Stomach smooth muscle (tissue), 2 donors: ENCODE results near the gene THRB.
"Not testable (repeated sequence)": the region's sequence is repeated elsewhere in the genome, so short reads cannot be mapped to it uniquely, and the experiment has no call there.

Source experiments
- H3K27ac ChIP-seq: one replicate; pipeline ENCODE4 v1.7.0; 2013; ENCODE audit warnings: mild to moderate bottlenecking, low read length, inconsistent platforms
- H3K27me3 ChIP-seq, 2 donors: one replicate each; pipeline ENCODE4 v1.7.0; 2013; ENCODE audit warnings: low read length in 2 of 2; ENCODE audit not compliant: insufficient read depth in 2 of 2, control insufficient read depth in 1 of 2
- H3K36me3 ChIP-seq, 2 donors: one replicate each; pipeline ENCODE4 v1.7.0; 2013; ENCODE audit warnings: low read length in 2 of 2; ENCODE audit not compliant: control insufficient read depth in 2 of 2, insufficient read depth in 2 of 2
- H3K4me1 ChIP-seq: one replicate; pipeline ENCODE4 v1.7.0; 2013; ENCODE audit warnings: low read length; ENCODE audit not compliant: control insufficient read depth, insufficient read depth
- H3K4me3 ChIP-seq, 2 donors: one replicate each; pipeline ENCODE4 v1.7.0; 2013; ENCODE audit warnings: low read length in 2 of 2
- H3K9ac ChIP-seq, 2 donors: one replicate each; pipeline ENCODE4 v1.7.0; 2013; ENCODE audit warnings: low read length in 2 of 2, mild to moderate bottlenecking in 1 of 2
- H3K9me3 ChIP-seq, 2 donors: one replicate each; pipeline ENCODE4 v1.7.0; 2013; ENCODE audit warnings: low read length in 2 of 2; ENCODE audit not compliant: control insufficient read depth in 2 of 2
- donor health status: healthy.
- donor health status: Pancreatic carcinoma.

THRB gene

DNA sequence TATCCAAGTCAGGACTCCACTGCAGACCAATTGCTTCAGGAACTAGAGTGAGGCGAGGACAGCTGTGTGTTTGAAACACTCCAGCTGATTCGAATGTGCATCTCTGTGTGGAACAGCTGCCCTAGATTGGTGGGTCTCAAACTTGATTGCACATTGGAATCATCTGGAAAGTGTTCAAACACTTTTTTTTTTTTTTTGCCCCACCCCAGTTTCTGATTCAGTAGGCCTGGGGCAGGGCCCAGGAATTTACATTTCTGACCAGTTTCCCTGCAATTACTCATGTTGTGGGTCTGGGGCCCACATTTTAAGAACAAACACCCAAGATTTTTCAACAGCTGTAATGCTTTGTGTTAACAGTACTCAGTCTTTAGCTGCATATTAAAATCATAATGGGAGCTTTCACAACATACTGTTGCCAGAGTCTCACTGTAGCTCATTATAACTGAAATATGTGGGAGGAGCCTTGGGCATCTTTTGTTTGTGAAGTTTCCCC lies 392.9 kb downstream of the THRB start:
- no peak overlapping the region for H3K27ac ChIP-seq
- no peak overlapping the region for H3K9ac ChIP-seq
- H3K9me3 ChIP-seq = no peaks in the 10 kb centered on the region
- H3K27me3 ChIP-seq = no peaks in the 10 kb centered on the region
- H3K36me3 ChIP-seq = no peaks in the 10 kb centered on the region
- H3K4me1 ChIP-seq = peaks cover 8% of the 10 kb centered on the region
- no peak overlapping the region for H3K4me3 ChIP-seq

DNA sequence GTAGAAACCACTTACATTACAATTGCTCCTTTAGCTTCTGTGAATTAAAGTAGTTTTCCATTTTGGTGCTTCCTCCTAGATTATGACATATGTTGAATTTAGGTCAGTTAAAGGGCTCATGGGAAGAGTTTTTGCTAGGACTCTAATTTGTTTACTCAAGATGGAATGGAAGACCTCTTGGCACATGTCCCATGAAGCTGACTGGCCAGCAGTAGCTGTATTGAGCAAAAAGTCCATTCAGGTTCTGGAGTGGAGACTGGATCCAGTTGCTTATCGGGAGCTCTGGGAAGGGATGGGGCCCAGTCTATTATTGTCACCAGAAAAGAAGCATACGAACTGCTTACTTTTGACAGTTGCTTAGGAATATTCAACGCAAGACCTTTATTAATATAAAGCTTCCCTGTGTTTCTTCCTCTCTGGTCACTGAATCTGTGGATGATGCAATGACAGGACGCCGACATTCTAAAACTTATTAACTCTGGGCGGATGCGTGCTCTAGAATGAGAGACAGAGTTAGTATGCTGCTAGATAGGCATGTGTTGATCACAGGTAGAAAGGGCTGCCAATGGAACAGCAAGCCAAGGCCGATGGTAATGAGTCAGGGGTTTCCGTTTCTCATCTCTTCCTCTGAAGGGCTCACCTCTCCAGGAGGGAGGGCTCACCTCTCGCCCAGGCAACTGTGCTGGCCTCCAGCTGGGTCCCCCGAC lies 393.8 kb downstream of the THRB start:
- Histone ChIP-seq H3K27me3 (no peaks in the 10 kb centered on the region), H3K9me3 (no peaks in the 10 kb centered on the region), H3K27ac (no peak overlapping the region), H3K4me1 (peaks cover 8% of the 10 kb centered on the region), H3K36me3 (no peaks in the 10 kb centered on the region), H3K4me3 (no peak overlapping the region), H3K9ac (no peak overlapping the region)

DNA sequence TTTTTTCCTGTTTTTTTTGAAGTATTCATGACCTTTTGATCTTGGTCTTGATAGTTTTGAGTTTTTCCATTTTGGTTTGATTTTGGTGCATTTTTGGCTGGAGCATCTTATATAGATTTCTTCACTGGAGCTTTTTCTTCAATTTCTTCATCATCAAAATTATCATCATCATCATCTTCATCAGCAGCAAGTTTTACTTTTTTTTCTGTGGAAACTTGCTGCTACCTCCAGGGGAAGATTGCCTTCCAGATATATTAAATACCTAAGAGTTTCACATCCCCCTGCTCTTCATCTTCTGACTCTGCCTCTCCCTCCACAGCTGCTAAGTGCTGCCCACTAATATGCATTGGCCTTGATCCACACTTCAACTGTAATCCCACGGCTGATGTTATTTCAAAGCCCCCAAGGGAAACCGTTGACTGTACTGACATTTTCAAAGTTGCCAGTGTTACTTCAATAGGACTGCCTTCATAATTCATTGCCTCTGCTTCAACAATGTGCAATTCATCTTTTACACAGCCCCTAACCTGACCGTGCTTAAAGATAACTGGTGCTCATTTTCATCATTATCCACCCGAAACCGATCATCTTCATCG lies 397.9 kb downstream of the THRB start:
- H3K27me3 ChIP-seq = no peaks in the 10 kb centered on the region
- H3K9ac ChIP-seq = no peak overlapping the region
- no peak overlapping the region for H3K27ac ChIP-seq
- peaks cover 8% of the 10 kb centered on the region for H3K4me1 ChIP-seq
- H3K9me3 ChIP-seq = no peaks in the 10 kb centered on the region
- H3K36me3 ChIP-seq = no peaks in the 10 kb centered on the region
- no peak overlapping the region for H3K4me3 ChIP-seq

DNA sequence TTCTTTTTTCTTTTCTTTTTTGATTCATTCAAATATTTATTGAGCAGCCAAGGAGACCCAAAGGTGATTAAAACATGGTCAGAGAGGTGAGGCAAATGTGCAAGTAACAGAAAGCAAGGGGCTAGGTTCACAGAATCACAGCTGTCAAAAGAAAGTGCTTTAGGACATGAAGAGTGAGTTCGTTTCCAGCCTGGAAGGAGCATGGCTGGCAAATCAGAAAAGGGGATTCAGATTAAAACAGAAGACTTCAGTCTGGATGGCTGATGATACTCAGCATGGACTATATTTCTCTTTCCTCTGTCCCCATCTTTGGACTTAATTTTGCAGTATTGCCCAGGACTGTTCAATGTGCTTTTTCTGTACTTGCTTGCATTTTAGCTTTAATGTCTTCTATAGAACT lies 398.4 kb downstream of the THRB start:
- Histone ChIP-seq H3K36me3 (no peaks in the 10 kb centered on the region), H3K9me3 (no peaks in the 10 kb centered on the region), H3K4me1 (peaks cover 8% of the 10 kb centered on the region), H3K4me3 (no peak overlapping the region), H3K27me3 (no peaks in the 10 kb centered on the region), H3K27ac (no peak overlapping the region), H3K9ac (no peak overlapping the region)

DNA sequence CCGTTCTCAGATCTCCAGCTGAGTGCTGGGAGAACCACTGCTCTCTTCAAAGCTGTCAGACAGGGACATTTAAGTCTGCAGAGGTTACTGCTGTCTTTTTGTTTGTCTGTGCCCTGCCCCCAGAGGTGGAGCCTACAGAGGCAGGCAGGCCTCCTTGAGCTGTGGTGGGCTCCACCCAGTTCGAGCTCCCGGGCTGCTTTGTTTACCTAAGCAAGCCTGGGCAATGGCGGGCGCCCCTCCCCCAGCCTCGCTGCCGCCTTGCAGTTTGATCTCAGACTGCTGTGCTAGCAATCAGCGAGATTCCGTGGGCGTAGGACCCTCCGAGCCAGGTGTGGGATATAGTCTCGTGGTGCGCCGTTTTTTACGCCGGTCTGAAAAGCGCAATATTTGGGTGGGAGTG lies 399.8 kb downstream of the THRB start:
- H3K4me3 ChIP-seq, H3K9me3 ChIP-seq, H3K4me1 ChIP-seq, H3K9ac ChIP-seq, H3K27ac ChIP-seq, H3K36me3 ChIP-seq, H3K27me3 ChIP-seq: not testable (repeated sequence)

DNA sequence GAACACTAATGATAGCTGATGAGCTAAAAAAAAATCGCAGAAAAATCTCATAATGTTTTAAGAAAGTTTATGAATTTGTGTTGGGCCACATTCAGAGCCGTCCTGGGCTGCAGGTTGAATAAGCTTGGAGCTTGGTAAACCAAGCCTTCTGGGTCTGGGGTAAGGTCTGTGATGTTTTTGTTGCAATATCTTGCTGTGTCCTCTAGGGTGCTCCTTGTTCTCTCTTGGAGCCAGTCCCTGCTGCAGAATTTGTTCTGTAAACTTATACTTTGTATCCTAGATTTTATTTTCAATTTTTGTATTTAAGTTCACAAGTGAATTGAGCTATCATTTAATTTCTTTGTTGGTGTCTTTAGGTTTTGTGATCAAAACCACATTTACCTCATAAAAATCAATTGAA lies 405.9 kb downstream of the THRB start:
- peaks cover 4% of the 10 kb centered on the region for H3K4me1 ChIP-seq
- H3K36me3 ChIP-seq = no peaks in the 10 kb centered on the region
- H3K27ac ChIP-seq = no peak overlapping the region
- no peaks in the 10 kb centered on the region for H3K9me3 ChIP-seq
- H3K4me3 ChIP-seq = no peak overlapping the region
- H3K27me3 ChIP-seq = no peaks in the 10 kb centered on the region
- H3K9ac ChIP-seq = no peak overlapping the region

DNA sequence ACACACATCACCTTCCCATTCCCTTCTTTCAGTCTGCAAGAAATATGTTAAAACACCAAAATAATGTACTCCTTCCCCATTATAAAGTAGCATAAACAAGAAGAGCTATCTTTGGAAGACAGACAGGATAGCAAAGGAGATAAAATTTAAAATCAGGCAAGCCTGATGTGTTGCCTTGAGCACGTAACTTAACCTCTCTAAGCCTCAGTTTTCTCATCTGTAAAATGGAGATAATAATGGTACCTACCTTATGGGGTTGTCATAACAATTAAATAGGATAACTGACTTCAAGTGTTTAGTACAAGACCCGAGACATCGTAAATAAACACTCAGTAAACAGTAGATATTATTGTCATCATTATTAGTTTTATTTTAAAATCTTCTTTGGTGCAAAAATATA lies 407.2 kb downstream of the THRB start:
- Histone ChIP-seq H3K4me3 (no peak overlapping the region), H3K27ac (no peak overlapping the region), H3K4me1 (peaks cover 4% of the 10 kb centered on the region), H3K27me3 (no peaks in the 10 kb centered on the region), H3K9me3 (no peaks in the 10 kb centered on the region), H3K36me3 (no peaks in the 10 kb centered on the region), H3K9ac (no peak overlapping the region)

DNA sequence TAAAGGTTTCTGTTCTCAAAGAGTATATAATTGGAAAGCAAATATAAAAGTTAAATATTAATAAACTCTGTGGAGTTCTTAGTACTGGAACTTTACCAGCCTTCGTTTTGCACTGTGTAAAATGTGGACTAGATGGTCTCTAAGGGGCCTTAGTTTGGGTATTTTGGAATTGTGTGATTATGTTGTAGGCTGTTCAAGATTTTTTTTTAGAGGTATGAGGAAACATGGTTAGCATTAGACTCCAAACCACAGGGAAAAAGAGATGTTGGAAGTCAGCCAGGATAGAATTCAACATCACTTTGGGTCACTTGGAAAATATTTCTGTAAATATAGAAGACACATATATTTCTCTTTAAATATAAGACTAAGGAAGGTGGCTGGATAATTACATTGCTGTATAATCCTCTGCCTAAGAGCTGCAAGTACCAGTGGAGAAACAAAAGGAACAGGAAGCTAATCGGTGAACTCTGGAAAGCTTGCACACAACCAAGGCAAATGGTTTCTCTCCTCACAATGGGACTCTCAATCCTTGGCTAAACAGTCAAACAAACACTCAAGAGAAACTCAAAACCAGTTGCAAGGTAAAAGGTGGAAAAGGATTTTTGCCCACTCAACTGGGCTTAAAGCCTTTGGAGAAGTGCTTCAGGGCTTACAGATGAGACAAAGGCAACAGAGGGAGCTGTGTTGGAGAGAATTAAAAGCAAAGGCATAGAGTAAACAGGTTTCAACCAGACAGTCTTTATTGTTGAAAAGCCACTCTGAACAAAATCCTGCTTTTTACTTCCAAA lies 407.8 kb downstream of the THRB start:
- Histone ChIP-seq H3K27ac (no peak overlapping the region), H3K9ac (no peak overlapping the region), H3K4me1 (peaks cover 4% of the 10 kb centered on the region), H3K36me3 (no peaks in the 10 kb centered on the region), H3K4me3 (no peak overlapping the region), H3K27me3 (no peaks in the 10 kb centered on the region), H3K9me3 (no peaks in the 10 kb centered on the region)

DNA sequence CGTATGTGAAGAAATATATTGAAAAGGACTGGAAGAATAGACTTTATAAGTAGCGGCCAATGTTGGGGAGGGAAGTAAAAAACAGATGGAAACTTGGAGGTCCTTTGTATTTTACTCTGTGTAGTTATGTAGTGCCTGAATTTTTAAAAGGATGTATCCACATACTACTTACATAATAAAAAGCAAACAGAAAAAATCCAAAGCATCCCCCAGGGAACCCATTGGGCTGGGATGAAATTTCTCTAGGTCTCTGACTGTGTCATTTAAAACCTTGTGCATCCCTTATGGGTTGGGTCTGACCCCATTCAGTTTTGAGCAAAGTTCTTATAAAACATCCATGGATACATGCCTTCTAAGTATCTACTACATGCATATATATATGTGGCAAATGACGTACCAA lies 408.4 kb downstream of the THRB start:
- H3K36me3 ChIP-seq = no peaks in the 10 kb centered on the region
- H3K9me3 ChIP-seq = no peaks in the 10 kb centered on the region
- H3K27ac ChIP-seq = no peak overlapping the region
- H3K27me3 ChIP-seq = no peaks in the 10 kb centered on the region
- H3K9ac ChIP-seq = no peak overlapping the region
- H3K4me1 ChIP-seq = peaks cover 4% of the 10 kb centered on the region
- no peak overlapping the region for H3K4me3 ChIP-seq

DNA sequence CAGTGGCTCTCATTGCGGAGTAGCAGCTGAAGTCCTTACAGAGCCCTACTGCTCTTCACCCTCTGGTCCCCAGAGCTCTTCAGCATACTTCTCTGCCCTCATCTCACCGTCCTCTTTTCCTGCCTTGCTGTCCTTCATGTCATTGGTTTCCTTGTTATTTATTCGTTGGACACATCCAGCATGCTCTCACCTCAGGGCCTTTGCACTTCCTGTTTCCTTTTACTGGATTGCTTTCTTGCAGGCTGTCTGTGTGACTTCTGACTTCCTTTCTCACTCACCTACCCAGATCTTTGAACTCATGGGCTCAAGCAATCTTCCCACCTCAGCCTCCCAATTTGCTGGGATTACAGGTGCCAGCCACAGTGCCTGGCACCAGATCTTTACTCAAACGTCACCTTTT lies 422.5 kb downstream of the THRB start:
- no peak overlapping the region for H3K9ac ChIP-seq
- no peaks in the 10 kb centered on the region for H3K36me3 ChIP-seq
- H3K27me3 ChIP-seq = no peaks in the 10 kb centered on the region
- H3K9me3 ChIP-seq = no peaks in the 10 kb centered on the region
- no peaks in the 10 kb centered on the region for H3K4me1 ChIP-seq
- no peak overlapping the region for H3K4me3 ChIP-seq
- H3K27ac ChIP-seq = no peak overlapping the region

DNA sequence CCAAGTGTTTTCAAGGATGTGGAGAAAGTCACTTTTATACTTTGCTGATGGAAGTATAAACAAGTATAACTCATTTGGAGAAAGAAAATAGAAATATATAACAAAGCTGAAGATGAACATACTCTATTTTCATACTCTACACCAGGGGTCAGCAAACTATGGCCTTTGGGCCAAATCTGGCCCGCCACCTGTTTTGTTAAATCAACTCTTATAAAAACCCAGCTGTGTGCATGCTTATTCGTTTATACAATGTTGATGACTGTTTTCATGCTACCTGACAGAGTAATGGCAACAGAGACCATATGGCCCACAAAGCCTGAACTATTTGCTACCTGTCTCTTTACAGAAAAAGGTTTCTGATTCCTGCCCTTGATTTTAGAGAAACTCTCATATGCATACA lies 425.6 kb downstream of the THRB start:
- no peaks in the 10 kb centered on the region for H3K4me1 ChIP-seq
- H3K36me3 ChIP-seq = no peaks in the 10 kb centered on the region
- no peaks in the 10 kb centered on the region for H3K9me3 ChIP-seq
- H3K9ac ChIP-seq = no peak overlapping the region
- H3K27me3 ChIP-seq = no peaks in the 10 kb centered on the region
- H3K4me3 ChIP-seq = no peak overlapping the region
- H3K27ac ChIP-seq = no peak overlapping the region
